ENCODE data around the gene PRDM7.

The PRDM7 gene

DNA sequence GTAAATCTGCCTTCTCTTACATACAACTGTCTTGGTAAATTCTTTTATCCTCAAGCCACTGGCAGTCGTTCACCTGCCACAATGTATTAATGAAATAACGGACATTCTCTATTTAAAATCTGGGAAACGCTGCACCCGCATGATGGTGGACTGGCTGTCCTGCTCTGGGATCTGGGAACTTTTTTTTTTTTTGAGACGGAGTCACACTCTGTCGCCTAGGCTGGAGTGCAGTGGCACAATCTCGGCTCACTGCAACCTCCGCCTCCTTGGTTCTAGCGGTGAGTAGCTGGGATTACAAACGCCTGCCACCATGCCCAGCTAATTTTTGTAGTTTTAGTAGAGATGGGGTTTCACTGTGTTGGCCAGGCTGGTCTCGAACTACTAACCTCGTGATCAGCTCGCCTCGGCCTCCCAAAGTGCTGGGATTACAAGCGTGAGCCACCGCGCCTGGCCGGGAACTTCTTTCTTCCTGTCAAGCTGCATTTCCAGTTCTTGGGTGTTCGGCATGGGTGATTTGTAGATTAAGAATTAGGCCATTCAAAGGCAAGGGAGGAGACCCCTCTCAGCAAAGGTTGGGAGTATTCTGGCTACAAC is 28.3 kb downstream of the PRDM7 start:
- H3K36me3 ChIP-seq (ENCODE audit: control insufficient read depth in 2 of 2, insufficient read depth in 2 of 2, low read length in 2 of 2) = no peaks in the 10 kb centered on the region
- peaks cover 3 to 6% of the 10 kb centered on the region in 2 donors for H3K27me3 ChIP-seq (ENCODE audit: control insufficient read depth in 2 of 2, insufficient read depth in 2 of 2, low read length in 2 of 2)
- no peaks in the 10 kb centered on the region for H3K9me3 ChIP-seq (ENCODE audit: control insufficient read depth in 2 of 2, low read length in 2 of 2)
- peaks cover 15 to 16% of the 10 kb centered on the region in 2 donors for H3K4me1 ChIP-seq (ENCODE audit: control insufficient read depth in 2 of 2, insufficient read depth in 2 of 2, low read length in 2 of 2)
- H3K4me3 ChIP-seq (ENCODE audit: low read length in 2 of 2) = no peak overlapping the region
- H3K27ac ChIP-seq (ENCODE audit: low read depth in 2 of 2, low read length in 2 of 2) = no peak overlapping the region
- H3K9ac ChIP-seq (ENCODE audit: low read depth in 1 of 2, low read length in 2 of 2) = no peak overlapping the region

DNA sequence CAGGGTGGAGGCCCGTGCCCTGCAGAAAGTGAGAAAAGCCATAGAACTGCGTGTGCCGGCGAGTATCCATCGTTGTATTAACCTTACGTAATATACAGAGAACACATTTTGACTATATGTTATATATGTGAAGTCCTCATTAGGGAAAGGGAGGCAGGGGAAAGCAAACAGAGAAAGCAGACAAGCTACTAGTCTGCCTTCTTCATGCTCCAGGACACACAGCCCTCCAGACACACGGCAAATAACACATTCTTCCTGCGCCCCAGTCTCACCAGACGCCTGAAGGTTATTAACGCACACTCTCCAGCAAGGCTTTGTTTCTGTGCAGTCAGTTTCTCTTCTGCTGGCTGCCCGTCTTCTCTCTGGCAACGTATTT is 28.8 kb downstream of the PRDM7 start:
- peaks cover 18 to 21% of the 10 kb centered on the region in 2 donors for H3K4me1 ChIP-seq (ENCODE audit: control insufficient read depth in 2 of 2, insufficient read depth in 2 of 2, low read length in 2 of 2)
- H3K27ac ChIP-seq (ENCODE audit: low read depth in 2 of 2, low read length in 2 of 2) = no peak overlapping the region
- H3K9ac ChIP-seq (ENCODE audit: low read depth in 1 of 2, low read length in 2 of 2) = no peak overlapping the region
- no peak overlapping the region for H3K4me3 ChIP-seq (ENCODE audit: low read length in 2 of 2)
- H3K36me3 ChIP-seq (ENCODE audit: control insufficient read depth in 2 of 2, insufficient read depth in 2 of 2, low read length in 2 of 2) = peaks cover 0 to 2% of the 10 kb centered on the region in 2 donors
- no peaks in the 10 kb centered on the region for H3K9me3 ChIP-seq (ENCODE audit: control insufficient read depth in 2 of 2, low read length in 2 of 2)
- peaks cover 3 to 6% of the 10 kb centered on the region in 2 donors for H3K27me3 ChIP-seq (ENCODE audit: control insufficient read depth in 2 of 2, insufficient read depth in 2 of 2, low read length in 2 of 2)

DNA sequence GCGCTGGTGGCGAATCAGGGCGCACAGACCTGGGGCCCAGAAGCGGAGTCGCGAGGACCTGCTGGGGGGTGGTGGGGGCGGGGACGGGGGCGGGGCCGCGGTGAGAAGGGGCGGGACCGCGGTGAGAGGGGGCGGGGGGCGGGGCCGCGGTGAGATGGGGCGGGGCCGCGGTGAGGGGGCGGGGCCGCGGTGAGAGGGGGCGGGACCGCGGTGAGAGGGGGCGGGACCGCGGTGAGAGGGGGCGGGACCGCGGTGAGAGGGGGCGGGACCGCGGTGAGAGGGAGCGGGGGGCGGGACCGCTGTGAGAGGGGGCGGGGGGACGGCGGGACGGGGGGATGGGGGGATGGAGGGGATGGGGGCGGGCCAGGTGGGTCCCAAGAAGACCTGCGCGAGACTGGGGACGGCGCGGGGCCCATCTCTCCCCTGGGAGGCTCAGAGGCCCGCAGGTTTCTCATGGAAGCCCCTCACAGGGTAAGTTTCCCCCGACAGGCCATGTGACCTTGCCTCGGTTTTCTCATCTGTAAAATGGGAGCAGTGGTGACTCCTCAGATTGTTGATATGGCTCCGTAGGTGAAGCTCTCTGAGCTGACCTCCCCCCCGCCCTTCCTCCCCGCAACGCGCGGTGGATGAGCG is 29.3 kb downstream of the PRDM7 start:
- H3K9ac ChIP-seq (ENCODE audit: low read depth in 1 of 2, low read length in 2 of 2) = no peak overlapping the region
- peaks cover 3 to 6% of the 10 kb centered on the region in 2 donors for H3K27me3 ChIP-seq (ENCODE audit: control insufficient read depth in 2 of 2, insufficient read depth in 2 of 2, low read length in 2 of 2)
- H3K36me3 ChIP-seq (ENCODE audit: control insufficient read depth in 2 of 2, insufficient read depth in 2 of 2, low read length in 2 of 2) = peaks cover 0 to 5% of the 10 kb centered on the region in 2 donors
- peak overlapping the region in 1 of 2 donors; percentile 27 for H3K4me3 ChIP-seq (ENCODE audit: low read length in 2 of 2)
- no peak overlapping the region for H3K27ac ChIP-seq (ENCODE audit: low read depth in 2 of 2, low read length in 2 of 2)
- no peaks in the 10 kb centered on the region for H3K9me3 ChIP-seq (ENCODE audit: control insufficient read depth in 2 of 2, low read length in 2 of 2)
- H3K4me1 ChIP-seq (ENCODE audit: control insufficient read depth in 2 of 2, insufficient read depth in 2 of 2, low read length in 2 of 2) = peaks cover 18 to 21% of the 10 kb centered on the region in 2 donors

DNA sequence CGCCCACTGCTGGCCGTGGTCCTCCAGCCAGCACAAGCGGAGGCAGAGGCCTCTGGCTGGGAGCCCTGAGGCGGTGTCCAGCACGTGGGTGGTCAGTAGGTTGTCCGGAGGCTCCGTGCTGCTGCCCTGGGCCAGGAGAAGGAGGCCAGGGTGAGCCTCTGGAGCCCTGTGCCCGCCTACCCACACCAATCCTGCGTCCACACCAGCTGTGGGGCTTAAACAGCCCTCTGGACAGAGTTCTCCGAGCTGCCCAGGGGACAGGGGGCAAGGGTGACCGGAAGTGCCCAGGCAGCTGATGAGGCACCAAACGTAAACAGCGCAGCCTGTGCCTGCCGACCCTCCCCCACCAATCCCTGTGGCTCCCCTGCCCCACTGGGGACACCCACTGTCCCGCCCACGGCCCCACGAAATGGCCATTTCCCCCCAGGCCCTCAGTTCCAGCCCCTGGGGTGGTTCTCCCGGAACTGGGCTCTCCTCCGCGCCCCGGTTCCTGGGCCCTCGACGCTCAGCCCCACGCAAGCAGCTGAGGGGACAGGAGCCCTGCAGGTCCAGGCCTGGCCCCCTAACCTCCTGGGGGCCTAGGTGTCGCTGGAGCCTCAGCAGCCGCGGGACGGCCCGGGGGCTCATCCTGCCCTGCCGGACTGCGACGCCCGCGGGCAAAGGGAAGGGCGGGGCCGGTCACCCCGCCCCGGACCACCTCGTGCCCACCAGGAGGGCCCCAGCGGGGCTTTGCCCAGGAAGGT is 30.0 kb downstream of the PRDM7 start:
- Histone ChIP-seq H3K4me1 (ENCODE audit: control insufficient read depth in 2 of 2, insufficient read depth in 2 of 2, low read length in 2 of 2) (peaks cover 18 to 21% of the 10 kb centered on the region in 2 donors), H3K27ac (ENCODE audit: low read depth in 2 of 2, low read length in 2 of 2) (no peak overlapping the region), H3K27me3 (ENCODE audit: control insufficient read depth in 2 of 2, insufficient read depth in 2 of 2, low read length in 2 of 2) (peaks cover 3 to 6% of the 10 kb centered on the region in 2 donors), H3K9ac (ENCODE audit: low read depth in 1 of 2, low read length in 2 of 2) (peak overlapping the region in 1 of 2 donors; percentile 42), H3K4me3 (ENCODE audit: low read length in 2 of 2) (peak overlapping the region; percentile 27 to 44), H3K36me3 (ENCODE audit: control insufficient read depth in 2 of 2, insufficient read depth in 2 of 2, low read length in 2 of 2) (peaks cover 4 to 10% of the 10 kb centered on the region in 2 donors), H3K9me3 (ENCODE audit: control insufficient read depth in 2 of 2, low read length in 2 of 2) (no peaks in the 10 kb centered on the region)

DNA sequence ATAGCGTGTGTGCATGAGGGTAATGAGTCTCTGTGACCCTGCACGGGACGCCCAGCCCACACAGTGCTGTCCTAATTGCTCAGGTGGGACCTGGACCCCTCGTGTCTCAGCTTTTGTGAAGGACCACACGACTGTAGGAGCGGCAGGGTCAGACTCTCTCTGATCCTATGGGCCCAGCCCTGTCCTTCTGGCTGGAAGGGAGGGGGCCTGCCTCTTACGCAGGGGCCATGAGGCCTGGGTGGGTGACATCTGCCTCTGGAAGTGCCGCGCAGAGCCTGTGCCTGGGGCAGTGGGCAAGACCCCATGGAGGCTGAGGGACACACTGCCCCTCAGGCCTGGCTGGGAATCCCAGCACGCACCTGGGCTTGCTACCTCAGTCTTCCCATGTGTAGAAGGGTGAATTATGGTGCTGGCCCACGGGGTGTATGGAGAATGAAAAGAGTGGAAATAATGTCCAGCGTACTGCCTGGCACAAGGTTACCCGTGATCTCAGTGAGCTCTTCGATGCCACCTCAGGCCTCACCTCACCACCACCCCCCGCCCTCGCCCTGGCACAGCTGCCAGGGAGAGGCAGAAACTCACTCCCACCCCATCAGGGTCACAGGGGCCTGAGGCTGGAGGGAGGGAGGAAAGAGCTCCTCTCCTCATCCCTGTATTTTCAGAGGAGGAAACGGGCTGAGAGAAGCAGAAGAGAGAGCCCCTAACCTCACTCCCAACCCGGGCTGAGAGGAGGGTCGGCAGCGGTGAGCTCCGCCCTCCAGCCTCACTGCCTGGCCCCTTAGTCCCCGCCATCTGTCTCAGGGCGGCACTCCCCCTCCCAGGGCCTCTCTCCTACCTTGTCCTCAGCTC is 30.8 kb downstream of the PRDM7 start:
- H3K27me3 ChIP-seq (ENCODE audit: control insufficient read depth in 2 of 2, insufficient read depth in 2 of 2, low read length in 2 of 2) = peaks cover 3 to 6% of the 10 kb centered on the region in 2 donors
- peaks cover 5 to 11% of the 10 kb centered on the region in 2 donors for H3K36me3 ChIP-seq (ENCODE audit: control insufficient read depth in 2 of 2, insufficient read depth in 2 of 2, low read length in 2 of 2)
- no peaks in the 10 kb centered on the region for H3K9me3 ChIP-seq (ENCODE audit: control insufficient read depth in 2 of 2, low read length in 2 of 2)
- peak overlapping the region in 1 of 2 donors; percentile 42 for H3K9ac ChIP-seq (ENCODE audit: low read depth in 1 of 2, low read length in 2 of 2)
- no peak overlapping the region for H3K27ac ChIP-seq (ENCODE audit: low read depth in 2 of 2, low read length in 2 of 2)
- H3K4me1 ChIP-seq (ENCODE audit: control insufficient read depth in 2 of 2, insufficient read depth in 2 of 2, low read length in 2 of 2) = peaks cover 18 to 21% of the 10 kb centered on the region in 2 donors
- H3K4me3 ChIP-seq (ENCODE audit: low read length in 2 of 2) = no peak overlapping the region

DNA sequence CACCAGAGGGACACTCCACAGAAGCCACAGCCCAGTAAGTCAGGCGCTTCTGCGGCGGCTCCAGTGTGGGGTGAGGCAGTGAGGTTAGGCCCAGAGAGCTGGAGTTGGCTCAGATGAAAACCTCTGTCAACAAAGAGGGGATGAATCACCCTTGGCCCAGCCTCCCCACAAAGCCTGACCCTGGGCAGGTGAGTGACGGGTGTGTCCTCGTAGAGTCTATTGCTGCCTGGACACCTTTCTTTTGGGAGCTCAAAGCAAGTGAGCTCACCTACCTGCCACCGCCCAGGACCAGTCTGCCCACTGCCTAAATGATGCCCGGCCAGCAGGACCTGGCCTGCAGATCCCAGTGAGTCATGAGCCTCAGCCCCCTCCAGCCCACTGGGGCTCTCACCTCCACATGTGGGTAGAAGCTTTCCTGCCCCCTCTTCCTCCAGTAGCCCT is 33.0 kb downstream of the PRDM7 start:
- Histone ChIP-seq H3K9me3 (ENCODE audit: control insufficient read depth in 2 of 2, low read length in 2 of 2) (no peaks in the 10 kb centered on the region), H3K27me3 (ENCODE audit: control insufficient read depth in 2 of 2, insufficient read depth in 2 of 2, low read length in 2 of 2) (peaks cover 3 to 6% of the 10 kb centered on the region in 2 donors), H3K4me3 (ENCODE audit: low read length in 2 of 2) (no peak overlapping the region), H3K4me1 (ENCODE audit: control insufficient read depth in 2 of 2, insufficient read depth in 2 of 2, low read length in 2 of 2) (peaks cover 18 to 21% of the 10 kb centered on the region in 2 donors), H3K9ac (ENCODE audit: low read depth in 1 of 2, low read length in 2 of 2) (no peak overlapping the region), H3K36me3 (ENCODE audit: control insufficient read depth in 2 of 2, insufficient read depth in 2 of 2, low read length in 2 of 2) (peaks cover 12 to 16% of the 10 kb centered on the region in 2 donors), H3K27ac (ENCODE audit: low read depth in 2 of 2, low read length in 2 of 2) (no peak overlapping the region)

DNA sequence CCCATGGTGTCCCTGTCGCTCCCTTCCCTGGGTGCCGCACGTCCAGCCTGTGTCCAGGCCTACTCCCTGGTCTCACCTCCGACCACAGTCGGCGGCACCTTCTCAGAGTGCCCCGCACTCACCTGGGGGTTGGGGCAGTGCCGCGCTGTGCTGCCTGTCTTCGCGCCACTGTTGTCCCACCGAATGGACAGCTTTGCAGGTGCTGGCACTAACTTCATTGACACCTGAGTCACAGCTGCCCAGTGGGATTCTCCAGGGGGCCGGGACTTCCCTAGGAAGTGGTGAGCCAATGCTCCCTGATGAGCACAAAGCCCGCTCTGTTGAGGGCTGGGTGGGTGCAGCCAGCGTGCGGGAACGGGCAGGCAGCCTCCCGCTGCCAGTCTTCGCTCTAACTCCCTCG is 33.6 kb downstream of the PRDM7 start:
- no peaks in the 10 kb centered on the region for H3K9me3 ChIP-seq (ENCODE audit: control insufficient read depth in 2 of 2, low read length in 2 of 2)
- H3K4me1 ChIP-seq (ENCODE audit: control insufficient read depth in 2 of 2, insufficient read depth in 2 of 2, low read length in 2 of 2) = peaks cover 18 to 21% of the 10 kb centered on the region in 2 donors
- peaks cover 3 to 6% of the 10 kb centered on the region in 2 donors for H3K27me3 ChIP-seq (ENCODE audit: control insufficient read depth in 2 of 2, insufficient read depth in 2 of 2, low read length in 2 of 2)
- no peak overlapping the region for H3K27ac ChIP-seq (ENCODE audit: low read depth in 2 of 2, low read length in 2 of 2)
- no peak overlapping the region for H3K4me3 ChIP-seq (ENCODE audit: low read length in 2 of 2)
- peaks cover 13 to 16% of the 10 kb centered on the region in 2 donors for H3K36me3 ChIP-seq (ENCODE audit: control insufficient read depth in 2 of 2, insufficient read depth in 2 of 2, low read length in 2 of 2)
- H3K9ac ChIP-seq (ENCODE audit: low read depth in 1 of 2, low read length in 2 of 2) = no peak overlapping the region

DNA sequence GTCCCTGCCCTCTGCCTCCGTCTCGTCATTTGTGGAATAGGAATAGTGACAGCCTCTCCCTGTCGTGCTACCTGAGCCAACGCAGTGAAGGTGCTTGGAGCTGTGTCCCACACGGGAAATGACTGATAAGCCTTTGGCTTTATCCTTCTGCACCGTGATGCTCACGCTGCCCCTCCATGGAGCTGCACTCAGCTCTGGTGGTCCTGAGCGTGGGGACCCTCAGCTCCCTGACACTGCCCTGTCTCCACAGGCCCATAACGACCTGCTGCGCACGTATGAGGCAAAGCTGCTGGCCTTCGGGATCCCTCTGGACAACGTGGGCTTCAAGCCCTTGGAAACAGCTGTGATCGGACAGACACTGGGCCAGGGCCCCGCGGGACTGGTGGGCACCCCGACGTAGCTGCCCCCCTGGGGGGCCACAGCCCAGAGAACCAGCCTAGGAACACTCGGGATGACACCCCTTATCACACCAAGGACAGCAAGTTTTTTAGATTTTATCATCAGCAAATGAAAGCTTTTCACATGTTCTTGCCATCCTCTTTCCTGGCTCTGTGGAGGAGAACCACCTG is 34.1 kb downstream of the PRDM7 start:
- Histone ChIP-seq H3K9me3 (ENCODE audit: control insufficient read depth in 2 of 2, low read length in 2 of 2) (no peaks in the 10 kb centered on the region), H3K9ac (ENCODE audit: low read depth in 1 of 2, low read length in 2 of 2) (no peak overlapping the region), H3K27me3 (ENCODE audit: control insufficient read depth in 2 of 2, insufficient read depth in 2 of 2, low read length in 2 of 2) (peaks cover 3 to 6% of the 10 kb centered on the region in 2 donors), H3K27ac (ENCODE audit: low read depth in 2 of 2, low read length in 2 of 2) (no peak overlapping the region), H3K36me3 (ENCODE audit: control insufficient read depth in 2 of 2, insufficient read depth in 2 of 2, low read length in 2 of 2) (peaks cover 18 to 20% of the 10 kb centered on the region in 2 donors), H3K4me1 (ENCODE audit: control insufficient read depth in 2 of 2, insufficient read depth in 2 of 2, low read length in 2 of 2) (peaks cover 18 to 21% of the 10 kb centered on the region in 2 donors), H3K4me3 (ENCODE audit: low read length in 2 of 2) (no peak overlapping the region)

DNA sequence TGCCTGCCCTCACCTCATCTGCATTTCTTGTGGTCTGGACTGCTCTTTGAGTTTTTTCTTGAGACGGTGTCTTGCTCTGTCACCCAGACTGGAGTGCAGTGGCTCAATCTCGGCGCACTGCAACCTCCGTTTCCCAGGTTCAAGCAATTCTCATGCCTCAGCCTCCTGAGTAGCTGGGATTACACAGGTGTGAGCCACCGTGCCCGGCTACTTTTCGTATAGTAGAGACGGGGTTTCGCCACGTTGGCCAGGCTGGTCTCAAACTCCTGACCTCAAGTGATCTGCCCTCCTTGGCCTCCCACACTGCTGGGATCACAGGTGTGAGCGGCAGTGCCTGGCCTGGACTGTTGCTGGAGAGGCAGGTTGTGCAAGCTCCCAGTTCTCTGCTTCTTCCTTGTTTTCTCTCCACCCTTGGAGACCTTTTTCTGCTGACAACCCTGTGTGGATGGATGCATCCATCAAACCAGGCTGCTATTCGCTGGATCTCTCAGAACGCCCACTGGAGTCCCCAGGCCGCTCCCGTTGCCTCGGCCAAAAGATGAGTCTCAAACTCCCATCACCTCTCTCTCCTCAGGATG is 35.1 kb downstream of the PRDM7 start:
- peaks cover 20 to 30% of the 10 kb centered on the region in 2 donors for H3K36me3 ChIP-seq (ENCODE audit: control insufficient read depth in 2 of 2, insufficient read depth in 2 of 2, low read length in 2 of 2)

More for the DNA sequence above, 35.1 kb downstream of the PRDM7 start:
- H3K9me3 ChIP-seq (ENCODE audit: control insufficient read depth in 2 of 2, low read length in 2 of 2) = no peaks in the 10 kb centered on the region
- H3K4me1 ChIP-seq (ENCODE audit: control insufficient read depth in 2 of 2, insufficient read depth in 2 of 2, low read length in 2 of 2) = peaks cover 12 to 18% of the 10 kb centered on the region in 2 donors
- H3K4me3 ChIP-seq (ENCODE audit: low read length in 2 of 2) = no peak overlapping the region
- H3K27ac ChIP-seq (ENCODE audit: low read depth in 2 of 2, low read length in 2 of 2) = no peak overlapping the region
- no peak overlapping the region for H3K9ac ChIP-seq (ENCODE audit: low read depth in 1 of 2, low read length in 2 of 2)
- H3K27me3 ChIP-seq (ENCODE audit: control insufficient read depth in 2 of 2, insufficient read depth in 2 of 2, low read length in 2 of 2) = peaks cover 3% of the 10 kb centered on the region in 2 donors
